ENCODE data around the gene FAM83C. TPM values are rescaled to one million over a fixed set of nuclear protein-coding genes. Genes with fewer than 3 reads are reported as not detected.
A peak's percentile ranks its signal among the peaks of the same experiment; 100 is the strongest.

Gene FAM83C
- total and polyA plus RNA-seq, 9 of the 15 experiments (the other 6 are each of a cell fraction or from before 2014, with no cell fraction given), result not detected

DNA sequence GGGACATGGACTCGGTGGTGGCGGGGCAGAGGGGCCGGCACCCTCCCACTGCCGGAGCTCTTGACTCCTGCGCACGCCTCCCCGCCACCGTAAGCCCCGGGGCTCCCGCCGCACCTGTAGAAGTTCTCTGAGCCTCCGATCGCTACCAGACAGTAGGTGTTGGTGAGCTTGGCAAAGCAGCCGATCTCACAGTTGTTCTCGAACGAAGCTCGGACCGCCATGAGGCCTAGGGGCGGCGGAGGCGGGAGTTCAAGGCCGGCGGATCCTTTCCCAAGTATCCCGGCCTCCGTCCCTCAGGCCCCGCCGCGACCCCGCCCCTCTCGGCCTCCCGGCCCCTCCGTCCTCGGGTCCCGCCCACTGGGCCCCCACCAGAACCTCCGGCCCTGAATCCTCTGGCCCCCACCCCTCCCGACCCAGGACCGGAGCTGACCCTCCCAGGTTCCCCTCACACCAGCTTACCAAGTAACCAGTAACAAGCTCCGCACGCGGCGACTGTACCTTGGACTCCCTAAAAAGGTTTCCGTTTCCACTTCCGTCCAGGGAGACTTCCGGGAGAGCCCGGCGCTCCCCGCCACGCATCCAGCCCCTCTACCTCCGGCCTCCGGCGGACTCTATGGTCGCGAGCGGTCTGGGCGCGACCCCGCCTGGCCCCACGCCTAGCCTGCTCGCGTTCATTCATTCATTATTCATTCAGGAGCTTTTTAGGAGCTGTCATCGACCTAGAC is 7.8 kb downstream of the FAM83C start, which contains the start of gene EIF6 (continued):
- TF ChIP-seq MYC (IDR thresholded peaks at IDR 0.05; ENCODE audit: low read depth, low read length) (peak; percentile 95), MYC (CRISPR knock-in tag; IDR thresholded peaks at IDR 0.05; ENCODE audit: borderline replicate concordance, low read depth) (0 out of 2 replicates have a peak, but pooled peaks have one; percentile 57), HDAC8 (tag; IDR thresholded peaks at IDR 0.05) (no peak), SUPT5H (IDR thresholded peaks at IDR 0.05) (peak; percentile 86), ETS2 (tag; IDR thresholded peaks at IDR 0.05; ENCODE audit: borderline replicate concordance, poor library complexity, severe bottlenecking) (no peak), ZNF384 (IDR thresholded peaks at IDR 0.05; ENCODE audit: low read depth, low read length) (no peak), ETV5 (CRISPR knock-in tag; IDR thresholded peaks at IDR 0.05; ENCODE audit: low read depth) (peak; percentile 61; the same call in 1 of the 2 replicates), DIDO1 (tag; IDR thresholded peaks at IDR 0.05; ENCODE audit: low read depth) (0 out of 2 replicates have a peak, but pooled peaks have one; percentile 29), L3MBTL2 (IDR thresholded peaks at IDR 0.05) (peak; percentile 41; the same call in 1 of the 2 replicates), NR3C1 (CRISPR knock-in tag; IDR thresholded peaks at IDR 0.05) (no peak), ZNF695 (CRISPR knock-in tag; IDR thresholded peaks at IDR 0.05) (no peak), MBD2 (IDR thresholded peaks at IDR 0.05; ENCODE audit: borderline replicate concordance, low read depth) (peak; percentile 56; the same call in 1 of the 2 replicates), PTTG1 (tag; IDR thresholded peaks at IDR 0.05; ENCODE audit: low read depth) (no peak), ZNF584 (CRISPR knock-in tag; IDR thresholded peaks at IDR 0.05; ENCODE audit: low read depth) (no peak), HNRNPLL (IDR thresholded peaks at IDR 0.05; ENCODE audit: low read depth, low read length, poor library complexity, severe bottlenecking) (peak; percentile 21), CREB1 (IDR thresholded peaks at IDR 0.05) (0 out of 2 replicates have a peak, but pooled peaks have one; percentile 23), CREB1 (CRISPR knock-in tag; IDR thresholded peaks at IDR 0.05) (no peak), POLR2B (IDR thresholded peaks at IDR 0.05; ENCODE audit: low read depth, partially characterized antibody) (peak; percentile 68), ZBED1 (IDR thresholded peaks at IDR 0.05) (no peak), NFIC (IDR thresholded peaks at IDR 0.05) (no peak), HCFC1 (IDR thresholded peaks at IDR 0.05; ENCODE audit: low read depth, low read length) (peak; percentile 79), ZNF282 (CRISPR knock-in tag; IDR thresholded peaks at IDR 0.05) (no peak), TEAD4 (IDR thresholded peaks at IDR 0.05; ENCODE audit: low read length) (no peak), TEAD4 (CRISPR knock-in tag; IDR thresholded peaks at IDR 0.05; ENCODE audit: borderline replicate concordance) (no peak), GTF2F1 (IDR thresholded peaks at IDR 0.05; ENCODE audit: low read depth, low read length) (no peak), MTA2 (IDR thresholded peaks at IDR 0.05; ENCODE audit: low read depth) (no peak), ZNF431 (CRISPR knock-in tag; IDR thresholded peaks at IDR 0.05) (no peak)
- TF ChIP-seq, protein P1, sequence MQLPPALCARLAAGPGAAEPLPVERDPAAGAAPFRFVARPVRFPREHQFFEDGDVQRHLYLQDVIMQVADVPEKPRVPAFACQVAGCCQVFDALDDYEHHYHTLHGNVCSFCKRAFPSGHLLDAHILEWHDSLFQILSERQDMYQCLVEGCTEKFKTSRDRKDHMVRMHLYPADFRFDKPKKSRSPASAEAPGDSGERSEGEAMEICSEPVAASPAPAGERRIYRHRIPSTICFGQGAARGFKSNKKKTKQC (CRISPR knock-in tag; IDR thresholded peaks at IDR 0.05), result peak; percentile 55; the same call in 1 of the 2 replicates
- TF ChIP-seq, protein P2, sequence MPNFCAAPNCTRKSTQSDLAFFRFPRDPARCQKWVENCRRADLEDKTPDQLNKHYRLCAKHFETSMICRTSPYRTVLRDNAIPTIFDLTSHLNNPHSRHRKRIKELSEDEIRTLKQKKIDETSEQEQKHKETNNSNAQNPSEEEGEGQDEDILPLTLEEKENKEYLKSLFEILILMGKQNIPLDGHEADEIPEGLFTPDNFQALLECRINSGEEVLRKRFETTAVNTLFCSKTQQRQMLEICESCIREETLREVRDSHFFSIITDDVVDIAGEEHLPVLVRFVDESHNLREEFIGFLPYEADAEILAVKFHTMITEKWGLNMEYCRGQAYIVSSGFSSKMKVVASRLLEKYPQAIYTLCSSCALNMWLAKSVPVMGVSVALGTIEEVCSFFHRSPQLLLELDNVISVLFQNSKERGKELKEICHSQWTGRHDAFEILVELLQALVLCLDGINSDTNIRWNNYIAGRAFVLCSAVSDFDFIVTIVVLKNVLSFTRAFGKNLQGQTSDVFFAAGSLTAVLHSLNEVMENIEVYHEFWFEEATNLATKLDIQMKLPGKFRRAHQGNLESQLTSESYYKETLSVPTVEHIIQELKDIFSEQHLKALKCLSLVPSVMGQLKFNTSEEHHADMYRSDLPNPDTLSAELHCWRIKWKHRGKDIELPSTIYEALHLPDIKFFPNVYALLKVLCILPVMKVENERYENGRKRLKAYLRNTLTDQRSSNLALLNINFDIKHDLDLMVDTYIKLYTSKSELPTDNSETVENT (CRISPR knock-in tag; IDR thresholded peaks at IDR 0.05), result peak; percentile 99
